ENCODE data around the gene S100A7A.

DNA sequence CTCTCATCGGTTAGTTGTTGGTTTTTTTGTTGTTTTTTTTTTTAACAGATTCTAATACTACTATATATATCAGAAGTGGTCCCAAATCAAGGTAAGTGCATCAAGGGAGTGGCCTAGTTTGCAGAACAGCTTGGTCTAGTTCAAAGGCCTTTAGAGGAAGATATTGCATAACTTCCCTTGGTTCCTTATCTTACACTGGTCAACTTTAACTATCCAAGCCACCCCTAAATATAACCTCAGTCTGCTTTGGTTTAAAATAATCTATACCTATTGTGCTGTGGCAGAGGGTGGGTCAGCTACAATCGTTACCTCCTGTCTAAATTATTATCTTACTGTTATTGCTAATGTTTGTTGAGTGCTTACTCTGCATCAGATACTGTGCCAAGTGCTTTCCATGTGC lies 47.8 kb upstream of the S100A7A start:
- TF ChIP-seq, protein P1, sequence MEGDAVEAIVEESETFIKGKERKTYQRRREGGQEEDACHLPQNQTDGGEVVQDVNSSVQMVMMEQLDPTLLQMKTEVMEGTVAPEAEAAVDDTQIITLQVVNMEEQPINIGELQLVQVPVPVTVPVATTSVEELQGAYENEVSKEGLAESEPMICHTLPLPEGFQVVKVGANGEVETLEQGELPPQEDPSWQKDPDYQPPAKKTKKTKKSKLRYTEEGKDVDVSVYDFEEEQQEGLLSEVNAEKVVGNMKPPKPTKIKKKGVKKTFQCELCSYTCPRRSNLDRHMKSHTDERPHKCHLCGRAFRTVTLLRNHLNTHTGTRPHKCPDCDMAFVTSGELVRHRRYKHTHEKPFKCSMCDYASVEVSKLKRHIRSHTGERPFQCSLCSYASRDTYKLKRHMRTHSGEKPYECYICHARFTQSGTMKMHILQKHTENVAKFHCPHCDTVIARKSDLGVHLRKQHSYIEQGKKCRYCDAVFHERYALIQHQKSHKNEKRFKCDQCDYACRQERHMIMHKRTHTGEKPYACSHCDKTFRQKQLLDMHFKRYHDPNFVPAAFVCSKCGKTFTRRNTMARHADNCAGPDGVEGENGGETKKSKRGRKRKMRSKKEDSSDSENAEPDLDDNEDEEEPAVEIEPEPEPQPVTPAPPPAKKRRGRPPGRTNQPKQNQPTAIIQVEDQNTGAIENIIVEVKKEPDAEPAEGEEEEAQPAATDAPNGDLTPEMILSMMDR (IDR thresholded peaks at IDR 0.05) = no peak
- TF ChIP-seq POLR2A (IDR thresholded peaks at IDR 0.05) = no peak

Data from ovary (tissue), 3 donors.